GM12874 (cell line): Measurements from ENCODE around the gene ARHGDIA.

Experiments used
- CTCF ChIP-seq: IDR thresholded peaks from 2 replicates; pipeline ENCODE4 v1.5.1; 2011; ENCODE audit warnings: low read depth, mild to moderate bottlenecking, control low read depth, low read length, moderate library complexity; ENCODE audit not compliant: insufficient read depth

ARHGDIA gene

GRCh38 chr17:81844327-81844851 is 26.7 kb downstream of the ARHGDIA start:
- no peak for TF ChIP-seq CTCF

GRCh38 chr17:81843713-81844326 is 27.3 kb downstream of the ARHGDIA start:
- TF ChIP-seq CTCF, result no peak

- TF ChIP-seq CTCF, result no peak
These were observed 28.2 kb downstream of the ARHGDIA start for GRCh38 chr17:81842725-81843504.

GRCh38 chr17:81842378-81842724 is 28.8 kb downstream of the ARHGDIA start:
- no peak for TF ChIP-seq CTCF

GRCh38 chr17:81841866-81842265 is 29.3 kb downstream of the ARHGDIA start:
- no peak for TF ChIP-seq CTCF

- TF ChIP-seq CTCF, result no peak
These were observed 30.0 kb downstream of the ARHGDIA start for GRCh38 chr17:81840826-81841778.

GRCh38 chr17:81839301-81839700 is 31.8 kb downstream of the ARHGDIA start:
- TF ChIP-seq CTCF, result no peak
